HG02571 (cell line): Measurements from ENCODE around the gene F2RL3.

Experiments
- ATAC-seq: cut with Tn5 transposase; IDR thresholded peaks from one replicate; pipeline ENCODE4 v1.9.1; 2021; ENCODE audit warnings: mild to moderate bottlenecking, moderate library complexity; ENCODE audit not compliant: unreplicated experiment

The F2RL3 gene

GRCh38 chr19:16888629-16889365 is at the start of gene F2RL3:
F2RL3 (plus strand) TSS chr19:16888999; CDS start chr19:16889190, 191 bp downstream.
- no peak for ATAC-seq

GRCh38 chr19:16841391-16841926 is 47.3 kb upstream of the F2RL3 start:
- ATAC-seq, result no peak

DNA sequence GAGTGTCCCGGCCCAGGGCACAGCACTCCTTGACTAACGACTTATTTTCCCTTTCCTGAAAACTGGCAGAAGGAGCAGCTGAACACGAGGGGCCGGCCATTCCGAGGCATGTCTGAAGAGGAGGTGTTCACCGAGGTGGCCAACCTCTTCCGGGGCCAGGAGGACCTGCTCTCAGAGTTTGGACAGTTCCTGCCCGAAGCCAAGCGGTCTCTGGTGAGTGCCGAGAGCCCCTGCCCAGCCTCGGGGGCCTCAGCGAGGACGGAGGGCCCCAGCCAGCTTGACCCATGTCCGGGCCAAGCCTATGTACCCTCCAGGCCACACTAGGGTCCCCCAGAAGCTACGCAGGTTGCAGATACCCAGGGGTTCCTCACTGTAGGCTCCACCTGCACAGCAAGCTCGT is 41.9 kb upstream of the F2RL3 start:
- no peak for ATAC-seq

DNA sequence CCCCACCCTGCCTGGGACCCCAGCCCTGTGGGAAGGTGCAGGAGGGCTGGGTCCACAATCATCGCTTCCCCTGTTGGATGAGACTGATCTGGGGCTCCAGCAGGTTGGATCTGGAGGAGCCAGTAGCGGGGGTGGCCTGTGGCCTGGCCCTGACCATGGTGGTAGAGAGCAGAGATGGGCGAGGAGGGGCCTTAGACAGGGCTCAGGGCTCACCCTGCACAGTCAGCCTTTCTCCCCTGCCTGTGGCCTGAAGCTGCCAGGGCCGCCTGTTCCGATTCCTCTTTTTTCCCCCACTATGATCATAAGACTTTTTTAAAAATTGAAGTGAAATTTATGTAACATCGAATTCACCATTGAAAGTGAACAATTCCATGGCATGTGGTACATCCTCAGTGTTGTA is 41.4 kb upstream of the F2RL3 start:
- ATAC-seq, result no peak

DNA sequence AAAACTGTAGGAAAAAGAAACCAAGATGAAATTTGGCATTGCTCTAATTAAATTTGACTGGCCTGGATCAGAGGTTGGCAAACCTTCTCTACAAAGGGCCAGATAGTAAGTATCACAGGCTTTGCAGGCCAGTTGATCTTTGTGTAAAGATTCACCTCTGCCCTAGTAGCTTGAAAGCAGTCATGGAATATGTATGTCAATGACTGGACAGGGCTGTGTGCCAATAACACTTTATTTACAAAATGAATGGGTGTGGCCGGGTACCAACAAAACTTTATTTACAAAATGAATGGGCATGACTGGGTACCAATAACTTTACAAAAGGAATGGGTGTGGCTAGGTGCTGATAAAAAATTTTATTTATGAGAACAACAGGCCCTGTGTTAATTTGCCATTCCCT is 39.6 kb upstream of the F2RL3 start:
- ATAC-seq, result no peak

GRCh38 chr19:16850133-16850532 is 38.7 kb upstream of the F2RL3 start:
- no peak for ATAC-seq

DNA sequence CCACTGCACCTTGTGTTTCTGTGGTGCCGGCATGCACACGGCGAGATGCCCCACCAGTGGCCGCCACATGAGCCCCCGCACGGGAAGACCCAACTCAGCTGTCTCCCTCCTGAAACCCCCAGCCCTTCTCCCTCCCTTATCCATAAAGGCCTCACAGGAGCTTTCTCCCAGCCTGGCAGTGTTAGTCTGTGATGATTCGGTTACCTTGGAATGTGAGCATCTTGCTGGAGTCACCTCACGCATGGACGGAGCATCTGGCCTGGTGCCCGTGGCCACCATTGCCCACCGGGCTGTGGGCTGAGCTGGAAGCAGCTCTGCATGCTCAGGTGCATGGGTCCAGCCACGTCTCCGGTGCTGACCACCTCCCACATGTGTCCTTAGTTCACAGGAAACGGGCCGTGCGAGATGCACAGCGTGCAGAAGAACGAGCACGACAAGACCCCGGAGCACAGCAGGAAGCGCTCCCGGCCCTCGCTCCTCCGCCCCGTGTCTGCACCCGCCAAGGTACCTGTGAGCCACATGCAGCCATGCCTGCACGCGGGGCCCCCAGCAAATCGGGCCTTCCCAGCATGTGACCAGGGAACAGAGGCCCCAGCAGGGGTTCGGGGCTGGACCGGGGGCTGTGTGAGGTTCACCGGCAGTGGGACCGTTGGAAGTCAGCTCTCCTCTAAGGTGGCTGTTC is 37.6 kb upstream of the F2RL3 start:
- no peak for ATAC-seq

- no peak for ATAC-seq
These were observed 35.7 kb upstream of the F2RL3 start for GRCh38 chr19:16853066-16853465.

- no peak for ATAC-seq
These were observed 32.7 kb upstream of the F2RL3 start for GRCh38 chr19:16856091-16856490.

DNA sequence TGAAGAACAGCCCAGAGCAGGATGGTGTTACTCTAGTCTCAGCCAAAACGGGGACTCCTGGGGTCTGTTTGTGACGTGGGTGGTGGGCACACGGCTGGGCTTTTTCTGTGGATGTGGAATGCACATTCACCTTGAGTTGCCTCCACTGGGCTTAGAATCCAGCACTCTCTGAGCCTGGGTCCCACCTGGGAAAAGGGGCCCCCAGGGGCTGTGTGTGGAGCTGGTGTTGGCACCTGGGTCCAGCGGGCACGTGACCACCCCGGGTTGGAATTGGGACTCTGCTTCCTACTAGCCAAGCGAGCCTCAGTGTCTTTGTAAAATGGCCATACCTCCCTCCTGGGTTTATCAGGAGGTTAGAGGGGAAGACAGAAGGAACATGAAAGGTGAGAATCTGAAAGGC is 29.2 kb upstream of the F2RL3 start:
- ATAC-seq, result no peak

- ATAC-seq, result no peak
These were observed 28.7 kb upstream of the F2RL3 start for GRCh38 chr19:16860118-16860517.

DNA sequence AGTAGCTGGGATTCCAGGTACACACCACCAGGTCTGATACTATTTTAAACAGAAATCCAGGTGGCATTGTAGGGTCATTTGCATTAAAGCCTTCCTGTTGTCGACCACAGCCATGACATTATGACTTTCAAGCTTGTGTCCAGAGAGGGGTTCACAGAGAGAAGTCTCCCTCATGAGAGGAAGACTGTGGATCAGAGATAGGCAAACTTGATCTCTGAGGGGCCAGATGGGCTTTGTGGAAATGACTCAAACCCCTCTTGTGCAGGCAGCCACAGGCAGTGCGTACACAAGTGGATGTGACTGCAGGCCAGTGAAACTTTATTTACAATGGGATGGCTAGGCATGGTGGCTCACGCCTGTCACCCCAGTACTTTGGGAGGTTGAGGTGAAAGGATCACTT is 27.8 kb upstream of the F2RL3 start:
- no peak for ATAC-seq

- no peak for ATAC-seq
These were observed 27.0 kb upstream of the F2RL3 start for GRCh38 chr19:16861834-16862233.

DNA sequence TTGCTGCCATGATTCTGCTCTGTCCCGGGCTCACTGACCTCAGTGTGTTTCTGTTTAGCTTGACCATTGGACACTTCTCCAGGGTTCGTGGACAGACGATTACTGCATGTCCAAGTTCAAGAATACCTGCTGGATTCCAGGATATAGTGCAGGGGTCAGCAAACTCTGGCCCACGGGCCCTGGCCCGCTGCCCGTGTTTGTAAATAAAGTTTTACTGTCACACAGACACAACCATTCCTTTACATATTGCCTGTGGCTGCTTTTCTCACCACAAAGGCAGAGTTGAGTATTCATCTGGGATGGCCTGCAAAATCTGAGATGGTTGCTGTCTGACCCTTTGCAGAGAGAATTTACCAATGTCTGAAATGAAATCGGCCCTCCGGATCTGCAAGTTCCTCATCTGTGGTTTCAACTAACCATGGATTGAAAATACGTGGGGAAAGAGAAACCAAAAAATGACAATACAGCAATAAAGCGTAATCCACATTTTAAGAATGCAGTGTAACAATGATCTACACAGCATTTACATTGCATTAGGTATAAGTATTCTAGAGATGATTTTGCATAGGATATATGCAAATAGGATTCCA is 25.9 kb upstream of the F2RL3 start:
- ATAC-seq, result no peak

DNA sequence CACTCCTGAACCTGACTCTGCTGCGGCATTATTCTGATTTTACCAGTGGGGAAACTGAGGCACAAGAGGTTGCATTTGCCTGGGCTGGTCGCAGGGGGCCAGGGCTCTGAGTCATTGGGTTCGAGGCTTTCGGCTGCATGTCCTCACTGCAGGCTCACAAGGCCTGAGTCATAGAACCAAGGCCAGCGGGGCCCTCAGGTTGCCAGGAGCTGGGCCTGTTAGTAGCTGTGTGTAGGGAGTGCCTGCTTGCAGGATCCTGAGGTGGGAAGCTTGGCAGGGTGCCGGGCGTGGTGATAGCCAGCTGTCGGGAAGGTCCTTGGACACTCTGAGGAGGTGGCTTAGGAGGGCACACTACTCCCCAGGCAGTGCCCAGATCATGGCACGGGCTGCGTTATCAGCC is 21.6 kb upstream of the F2RL3 start:
- no peak for ATAC-seq

GRCh38 chr19:16868423-16869130 is 20.2 kb upstream of the F2RL3 start:
- no peak for ATAC-seq

DNA sequence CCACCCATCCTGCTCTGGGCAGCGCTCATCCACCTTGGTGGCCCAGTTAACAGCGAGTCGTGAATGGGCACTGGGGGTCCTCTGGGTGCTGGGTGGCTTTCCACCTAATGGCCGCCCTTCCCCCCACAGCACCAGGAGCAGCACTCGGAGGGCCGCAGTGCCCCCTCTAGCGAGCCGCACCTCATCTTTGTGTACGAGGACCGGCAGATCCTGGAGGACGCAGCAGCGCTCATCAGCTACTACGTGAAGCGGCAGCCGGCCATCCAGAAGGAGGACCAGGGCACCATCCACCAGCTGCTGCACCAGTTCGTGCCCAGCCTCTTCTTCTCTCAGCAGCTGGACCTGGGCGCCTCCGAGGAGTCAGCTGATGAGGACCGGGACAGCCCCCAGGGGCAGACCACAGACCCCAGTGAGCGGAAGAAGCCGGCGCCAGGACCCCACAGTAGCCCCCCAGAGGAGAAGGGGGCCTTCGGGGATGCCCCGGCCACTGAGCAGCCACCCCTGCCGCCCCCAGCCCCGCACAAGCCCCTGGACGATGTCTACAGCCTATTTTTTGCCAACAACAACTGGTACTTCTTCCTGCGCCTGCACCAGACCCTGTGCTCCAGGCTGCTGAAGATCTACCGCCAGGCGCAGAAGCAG is 19.3 kb upstream of the F2RL3 start:
- no peak for ATAC-seq

DNA sequence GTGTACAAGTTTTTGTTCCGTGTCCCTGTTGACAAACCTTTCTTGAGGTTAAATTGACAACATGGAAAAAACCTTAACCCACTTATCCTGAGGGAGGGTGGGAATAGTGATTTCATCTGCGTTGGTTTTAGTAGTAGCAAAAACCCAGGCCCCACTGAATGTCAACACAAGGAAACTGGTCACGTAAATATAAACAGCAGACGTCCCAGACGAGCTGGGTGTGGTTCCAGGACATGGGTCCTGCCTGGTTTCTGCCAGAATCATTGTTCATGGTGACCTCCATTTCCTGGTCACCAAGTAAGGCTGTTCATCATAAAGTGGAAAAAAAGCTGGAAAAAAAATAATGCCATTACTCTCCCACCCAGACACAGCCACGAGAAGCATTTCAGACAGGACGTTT is 16.9 kb upstream of the F2RL3 start:
- no peak for ATAC-seq

DNA sequence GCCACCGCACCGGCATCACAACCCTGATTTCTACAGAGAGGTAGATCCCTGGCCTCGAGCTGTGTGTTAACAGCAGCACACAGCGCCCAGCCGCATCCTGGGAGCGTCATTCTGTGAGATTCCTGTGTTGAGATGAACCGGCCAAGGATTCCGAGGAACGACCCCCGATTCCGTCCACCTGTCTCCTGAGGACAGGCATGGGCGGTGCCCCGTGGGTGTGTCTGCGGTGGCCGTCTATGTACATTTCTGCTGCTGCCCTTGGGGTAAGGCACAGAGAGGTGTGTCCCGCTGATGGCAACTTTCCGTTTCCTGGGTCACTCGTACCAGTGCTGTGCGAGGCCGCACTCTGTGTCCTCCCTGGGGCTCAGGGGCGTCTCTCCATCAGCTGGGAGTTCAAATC is 16.1 kb upstream of the F2RL3 start:
- no peak for ATAC-seq

- ATAC-seq, result no peak
These were observed 15.2 kb upstream of the F2RL3 start for GRCh38 chr19:16873594-16873993.
